Activated naive CD4-positive, alpha-beta T cell treated with anti-CD3 and anti-CD28 coated beads, Interleukin-2, amount 50 U/mL, for 16 hours (primary cell): ENCODE results near the gene ZNF367.

Experiments used
- DNase-seq: peaks from one replicate; pipeline ENCODE4 v3.0.0-alpha.2; 2020

The ZNF367 gene

DNA sequence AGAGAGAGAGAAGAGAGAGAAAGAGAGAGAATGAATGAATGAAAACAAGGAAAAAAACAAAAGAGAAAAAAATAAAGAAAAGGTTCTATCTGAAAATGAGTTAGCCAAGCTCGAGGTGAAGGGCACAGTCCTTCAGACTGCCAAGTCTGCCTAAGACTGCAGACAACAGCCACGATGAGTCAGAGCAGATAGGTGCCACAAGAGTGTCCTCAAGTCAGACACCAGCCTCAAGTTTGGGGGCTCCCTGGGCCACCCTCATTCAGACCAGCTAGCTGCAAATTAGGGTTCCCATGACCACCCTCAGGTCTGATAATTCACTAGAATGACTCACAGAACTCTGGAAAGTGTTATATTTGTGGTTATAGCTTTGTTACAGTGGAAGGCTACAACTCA lies 17.9 kb upstream of the ZNF367 start:
- no peak for DNase-seq

DNA sequence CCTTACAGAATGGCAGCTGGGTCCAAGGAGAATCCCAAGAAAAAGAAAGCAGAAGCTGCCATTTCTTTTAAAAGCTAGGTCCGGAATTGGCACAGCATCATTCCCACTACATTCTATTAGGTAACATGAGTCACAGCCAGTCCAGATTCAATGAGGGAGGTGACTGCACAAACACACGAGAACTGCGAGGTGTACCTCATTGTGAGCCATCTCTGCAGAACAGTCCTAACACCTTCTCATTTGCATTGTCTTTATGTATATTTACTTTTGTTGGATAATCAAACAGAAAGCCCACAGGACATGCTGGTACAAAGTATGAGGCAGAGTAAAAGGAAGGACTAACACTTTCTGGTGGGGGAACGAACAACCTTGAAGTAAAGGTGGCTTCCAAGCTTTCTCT lies 17.2 kb upstream of the ZNF367 start:
- DNase-seq = no peak

DNA sequence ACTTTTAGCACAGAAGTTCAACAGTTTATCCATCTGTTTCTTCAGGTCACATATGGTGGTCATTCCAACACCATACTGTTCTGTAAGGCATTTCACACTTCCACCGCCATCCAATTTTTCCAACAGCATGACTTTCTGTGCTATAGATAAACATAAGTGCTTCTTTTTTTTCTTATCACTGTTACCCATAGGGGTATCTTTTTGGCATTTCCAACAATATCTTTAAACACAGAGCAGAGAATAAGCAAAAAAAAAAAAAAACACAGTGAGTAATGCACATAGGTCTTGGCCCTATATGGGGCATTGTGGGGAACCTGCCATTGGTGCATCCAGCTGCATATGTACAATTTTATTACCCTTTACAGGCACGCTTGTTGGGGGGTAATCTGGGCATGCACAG lies 12.2 kb upstream of the ZNF367 start:
- DNase-seq = no peak

DNA sequence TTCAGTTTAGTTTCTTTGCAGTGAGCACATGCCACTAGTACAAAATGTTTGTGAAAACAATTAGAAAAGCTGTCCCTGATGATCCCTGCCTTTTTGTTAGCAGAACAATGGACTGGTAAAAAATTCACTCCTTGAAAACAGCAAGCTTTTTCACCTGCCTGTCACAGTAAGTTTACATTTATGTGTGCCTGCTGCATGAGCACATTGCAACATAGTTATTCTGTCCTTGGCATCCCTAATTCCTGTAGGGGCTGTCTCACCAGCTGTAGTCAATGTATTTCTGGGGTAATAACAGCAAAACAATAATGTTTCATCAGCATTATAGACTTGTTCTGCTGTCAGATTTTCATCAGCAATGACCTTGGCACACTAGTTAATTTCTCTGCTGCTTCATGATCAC lies 11.6 kb upstream of the ZNF367 start:
- DNase-seq = no peak

DNA sequence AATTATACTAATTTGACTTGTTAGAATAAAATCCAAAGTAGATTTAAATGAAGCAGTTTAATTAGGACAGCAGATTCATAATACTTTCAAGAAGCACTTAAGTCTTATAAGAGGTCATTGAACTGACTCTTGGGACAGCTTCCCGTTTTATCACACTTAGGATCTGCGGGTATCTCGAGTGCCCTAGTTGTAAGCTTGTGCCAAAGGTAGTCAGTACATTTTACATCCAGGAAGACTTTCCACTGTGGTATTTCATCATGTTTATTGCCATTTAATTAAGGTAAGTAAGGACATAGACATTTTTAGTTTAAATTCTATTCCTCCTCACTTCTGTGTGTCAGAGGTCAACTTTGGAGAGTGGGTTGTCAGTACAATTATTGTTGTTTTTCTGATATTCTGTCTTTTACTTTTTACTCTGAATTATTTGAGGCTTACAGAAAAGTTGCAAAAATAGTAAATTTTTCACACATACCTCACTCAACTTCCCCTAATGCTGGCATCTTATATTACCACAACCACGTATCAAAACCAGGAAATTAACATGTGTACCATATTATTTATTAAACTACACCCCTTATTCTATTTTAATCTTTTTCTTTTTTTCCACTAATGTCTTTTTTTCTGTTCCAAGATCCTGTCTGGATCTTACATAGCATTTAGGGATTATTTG lies 7.5 kb upstream of the ZNF367 start:
- DNase-seq = no peak

DNA sequence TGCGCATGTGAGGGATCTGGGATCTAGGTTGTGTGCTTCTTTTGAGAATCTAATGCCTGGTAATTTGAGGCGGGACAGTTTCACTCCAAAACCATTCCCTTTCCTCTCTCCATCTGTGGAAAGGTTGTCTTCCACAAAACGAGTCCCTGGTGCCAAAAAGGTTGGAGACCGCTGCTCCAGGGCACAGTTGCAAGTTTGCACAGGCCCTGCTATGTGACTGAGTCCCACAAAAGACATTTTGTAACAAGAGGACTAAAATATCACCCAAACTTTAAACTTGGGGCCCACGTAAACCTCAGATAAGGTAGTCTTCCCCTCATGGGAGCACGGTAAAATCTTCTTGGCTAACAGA lies 5.8 kb upstream of the ZNF367 start:
- no peak for DNase-seq

DNA sequence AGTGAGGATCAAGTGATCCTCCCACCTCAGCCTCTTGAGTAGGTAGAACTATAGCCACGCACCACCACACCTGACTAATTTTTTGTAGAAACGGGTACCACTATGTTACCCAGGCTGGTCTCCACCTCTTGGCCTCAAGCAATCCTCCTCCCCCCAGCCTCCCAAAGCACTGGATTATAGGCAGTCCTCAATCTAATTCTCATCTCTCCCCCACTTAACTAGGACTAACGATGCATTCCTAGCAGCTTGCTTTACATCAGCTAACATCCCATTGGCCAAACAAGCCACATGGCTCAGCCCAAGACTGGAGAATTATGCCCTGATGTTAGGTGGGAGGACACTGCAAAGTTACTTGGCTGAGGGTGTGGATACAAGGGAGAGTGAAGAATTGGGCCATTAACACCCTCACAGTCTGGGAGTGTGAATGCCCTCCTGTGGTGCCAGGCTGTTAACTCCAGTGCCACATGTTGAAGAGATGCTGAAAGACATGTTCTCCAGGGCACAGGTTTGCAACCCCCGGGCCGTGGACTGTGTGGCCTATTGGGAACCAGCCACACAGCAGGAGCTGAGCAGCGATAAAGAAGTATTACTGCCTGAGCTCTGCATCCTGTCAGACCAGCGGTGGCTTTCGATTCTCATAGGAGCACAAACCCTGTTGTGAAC lies 5.3 kb upstream of the ZNF367 start:
- no peak for DNase-seq

DNA sequence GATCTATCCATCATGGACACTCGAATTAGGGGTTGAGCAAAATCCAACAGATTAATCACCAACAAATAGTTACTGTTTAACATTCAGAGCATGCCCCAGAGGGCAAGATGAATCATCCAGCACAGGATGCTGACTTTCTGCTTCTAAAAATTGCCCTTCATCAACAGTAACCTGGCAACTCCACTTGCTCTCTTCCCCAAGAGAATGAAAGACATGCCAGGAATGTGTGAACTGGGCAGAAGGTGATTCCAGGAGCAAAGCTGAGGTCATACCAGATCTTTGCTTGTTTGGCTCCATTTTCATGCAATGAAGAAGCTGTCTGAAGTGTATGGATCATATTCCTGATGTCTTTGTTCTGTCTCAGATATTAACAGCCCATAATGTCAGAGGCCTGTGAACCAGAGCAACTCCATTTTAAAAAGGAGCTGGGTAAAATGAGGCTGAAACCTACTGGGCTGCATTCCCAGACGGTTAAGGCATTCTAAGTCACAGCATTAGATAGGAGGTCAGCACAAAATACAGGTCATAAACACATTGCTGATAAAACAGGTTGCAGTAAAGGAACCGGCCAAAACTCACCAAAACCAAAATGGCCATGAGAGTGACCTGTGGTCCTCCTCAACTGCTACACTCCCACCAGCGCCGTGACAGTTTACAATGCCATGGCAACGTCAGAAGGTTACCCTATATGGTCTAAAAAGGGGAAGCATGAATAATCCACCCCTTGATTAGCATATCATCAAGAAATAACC lies 2.5 kb upstream of the ZNF367 start:
- peak; percentile 15 for DNase-seq

DNA sequence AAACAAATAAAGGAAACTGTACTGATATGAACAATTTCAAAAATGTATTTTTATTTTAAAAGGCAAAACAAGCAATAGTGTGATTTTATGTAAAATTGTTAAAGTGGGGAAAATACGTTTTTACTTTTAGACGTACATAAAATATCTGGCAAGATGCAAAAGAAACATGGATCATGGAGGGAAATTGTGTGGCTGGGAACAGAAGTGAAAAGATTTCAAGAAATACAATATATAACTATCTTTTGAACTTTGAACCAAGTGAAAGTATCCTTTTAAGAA lies 1.5 kb upstream of the ZNF367 start:
- no peak for DNase-seq

DNA sequence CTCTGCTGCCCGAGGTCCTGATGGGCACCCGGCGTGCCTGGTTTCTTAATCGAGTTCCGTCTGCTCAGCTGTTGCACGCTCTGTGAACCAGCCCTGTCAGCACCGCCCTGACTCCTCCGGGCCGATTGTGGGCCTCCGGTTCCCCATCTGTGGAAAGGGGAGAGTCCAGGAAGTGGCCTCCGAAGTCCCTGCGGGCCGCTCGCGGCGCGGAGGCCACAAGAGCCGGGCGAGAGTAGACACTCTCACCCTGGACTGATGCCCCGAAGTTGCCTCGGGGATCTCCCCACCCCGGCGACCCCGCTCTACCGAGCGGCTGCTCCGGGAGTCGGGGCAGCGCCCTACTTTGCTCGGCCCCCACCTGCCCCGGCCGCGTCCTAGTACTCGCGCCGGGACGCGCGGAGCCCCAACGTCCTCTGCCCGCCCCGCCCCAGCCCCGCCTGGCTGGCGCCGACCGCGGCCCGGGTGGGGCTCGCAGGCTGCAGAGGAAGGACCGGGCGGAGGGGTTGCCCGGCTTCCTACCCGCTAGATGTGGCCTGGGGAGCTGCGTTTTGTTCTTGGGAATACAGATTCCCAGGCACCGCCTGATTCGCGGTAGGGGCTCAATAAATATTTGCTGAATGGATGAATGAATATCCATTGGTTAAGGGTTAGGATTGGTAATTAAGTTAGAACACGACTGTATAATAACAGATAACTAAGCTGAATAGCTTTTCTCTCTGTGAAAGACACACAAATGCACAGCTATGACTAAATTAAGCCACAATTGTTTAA lies 935 bp upstream of the ZNF367 start:
- peak; percentile 25 for DNase-seq

DNA sequence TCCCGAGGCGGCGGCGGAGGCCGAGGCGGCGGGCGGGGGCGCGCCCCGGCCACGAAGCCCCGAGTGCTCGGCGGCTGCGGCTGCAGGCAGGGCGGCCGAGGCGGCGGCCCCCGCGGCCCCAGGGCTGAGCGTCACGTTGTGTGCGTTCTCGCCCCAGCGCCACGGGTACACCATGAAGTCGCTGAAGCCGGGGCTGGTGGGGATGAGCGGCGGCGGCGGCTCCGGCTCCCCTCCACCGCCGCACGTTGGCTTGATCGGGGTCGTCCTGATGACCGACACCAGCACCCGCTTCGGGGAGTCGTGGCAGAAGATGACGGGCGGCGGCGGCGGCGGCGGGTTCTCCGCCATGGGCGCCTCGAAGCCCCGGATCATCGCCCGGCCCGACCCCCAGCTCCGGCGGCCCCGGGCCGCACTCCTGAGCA lies 498 bp downstream of the ZNF367 start:
- no peak for DNase-seq

DNA sequence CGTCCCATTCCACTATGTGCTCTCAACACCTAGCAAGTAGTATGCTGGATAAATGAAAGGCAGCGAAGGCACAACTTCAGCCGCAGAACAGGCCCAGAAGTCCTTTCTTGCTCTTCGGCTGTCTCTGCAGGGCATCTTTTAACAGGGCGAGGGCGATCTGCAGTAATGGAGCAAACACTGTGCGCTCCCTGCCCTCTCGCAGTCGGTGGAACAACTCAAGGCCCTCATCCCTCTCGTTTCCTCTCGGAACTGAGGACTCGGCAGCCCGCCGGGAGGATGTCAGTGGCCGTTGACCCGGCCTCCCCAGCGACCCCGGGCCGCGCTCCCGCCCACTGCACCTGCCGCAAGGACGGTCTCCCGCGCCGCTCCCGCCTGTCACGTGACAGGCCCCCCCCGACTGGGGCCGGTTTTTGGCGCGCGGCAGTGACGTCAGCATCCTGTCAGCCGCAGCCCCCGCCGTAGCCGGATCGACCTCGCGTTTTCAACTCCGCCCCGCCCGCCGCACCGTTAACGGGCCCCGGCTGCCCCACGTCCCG lies 1.1 kb downstream of the ZNF367 start:
- peak; percentile 92 for DNase-seq

DNA sequence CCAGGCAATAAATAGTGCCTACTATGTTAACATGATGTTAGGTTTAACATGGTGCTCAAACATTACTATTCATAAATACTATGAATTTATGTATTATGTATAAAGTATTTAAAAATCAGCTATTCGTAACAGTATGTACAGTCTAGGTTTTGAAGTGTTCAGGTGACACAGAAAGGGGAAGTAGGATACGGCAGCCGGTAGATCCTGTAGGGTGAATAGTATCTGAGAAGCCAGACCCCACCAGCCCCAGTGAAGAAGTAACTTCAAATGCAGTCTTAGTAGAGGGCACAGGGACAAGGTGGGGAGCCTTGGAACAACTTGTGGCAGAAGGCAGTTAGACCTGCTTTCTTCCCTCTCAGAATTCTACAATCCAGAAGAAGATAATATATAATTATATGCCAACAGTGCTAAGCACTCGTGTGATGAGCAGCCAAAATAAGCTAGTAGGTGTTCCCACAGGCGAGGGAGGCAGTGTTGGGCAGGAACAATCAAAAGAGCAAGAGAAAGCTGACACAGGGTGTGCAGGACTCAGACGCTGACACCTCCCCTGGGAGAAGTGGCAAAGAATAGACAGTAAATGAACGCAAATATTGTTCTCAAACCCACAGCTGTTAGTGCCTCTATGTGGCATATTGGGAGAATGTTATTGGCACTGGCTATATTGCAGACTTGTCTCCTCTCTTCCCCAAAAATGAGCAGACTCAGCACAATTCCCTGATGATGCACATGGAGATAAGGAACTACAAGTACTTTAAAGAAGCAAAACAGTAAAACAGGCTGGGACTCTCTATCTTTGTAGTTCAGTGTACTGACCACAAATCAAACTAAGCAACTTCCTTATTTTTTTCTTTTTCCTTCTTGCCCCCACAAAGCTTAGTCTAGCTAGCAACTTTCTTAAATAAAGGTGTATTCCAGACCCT lies 4.6 kb downstream of the ZNF367 start:
- no peak for DNase-seq

DNA sequence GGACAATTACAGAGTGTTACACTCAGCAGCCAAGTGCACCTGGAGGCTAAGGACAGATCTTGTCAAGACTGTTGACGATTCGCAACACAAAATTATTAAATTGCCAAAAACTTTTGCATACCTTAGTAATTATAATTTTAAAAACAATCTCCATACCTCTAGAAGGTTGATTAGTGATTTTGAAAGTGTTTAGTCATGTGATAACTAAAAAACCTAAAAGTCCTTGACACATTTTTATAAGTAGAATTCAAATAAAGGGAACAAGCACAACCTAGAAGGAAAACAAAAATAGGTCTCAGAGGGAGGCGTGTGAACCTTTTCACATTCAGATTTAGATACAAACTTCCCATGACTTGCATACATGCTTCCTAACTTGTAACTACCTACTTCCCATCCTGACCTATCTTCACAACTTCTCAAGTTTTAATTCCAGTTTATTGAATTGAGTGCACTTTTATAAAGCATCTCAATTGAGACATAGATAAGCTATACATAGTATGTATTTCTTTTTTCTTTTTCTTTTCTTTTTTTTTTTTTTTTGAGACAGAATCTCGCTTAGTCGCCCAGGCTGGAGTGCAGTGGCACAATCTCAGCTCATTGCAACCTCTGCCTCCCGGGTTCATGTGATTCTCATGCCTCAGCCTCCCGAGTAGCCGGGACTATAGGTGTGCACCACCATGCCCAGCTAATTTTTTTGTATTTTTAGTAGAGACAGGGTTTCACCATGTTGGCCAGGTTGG lies 5.8 kb downstream of the ZNF367 start:
- DNase-seq = no peak

DNA sequence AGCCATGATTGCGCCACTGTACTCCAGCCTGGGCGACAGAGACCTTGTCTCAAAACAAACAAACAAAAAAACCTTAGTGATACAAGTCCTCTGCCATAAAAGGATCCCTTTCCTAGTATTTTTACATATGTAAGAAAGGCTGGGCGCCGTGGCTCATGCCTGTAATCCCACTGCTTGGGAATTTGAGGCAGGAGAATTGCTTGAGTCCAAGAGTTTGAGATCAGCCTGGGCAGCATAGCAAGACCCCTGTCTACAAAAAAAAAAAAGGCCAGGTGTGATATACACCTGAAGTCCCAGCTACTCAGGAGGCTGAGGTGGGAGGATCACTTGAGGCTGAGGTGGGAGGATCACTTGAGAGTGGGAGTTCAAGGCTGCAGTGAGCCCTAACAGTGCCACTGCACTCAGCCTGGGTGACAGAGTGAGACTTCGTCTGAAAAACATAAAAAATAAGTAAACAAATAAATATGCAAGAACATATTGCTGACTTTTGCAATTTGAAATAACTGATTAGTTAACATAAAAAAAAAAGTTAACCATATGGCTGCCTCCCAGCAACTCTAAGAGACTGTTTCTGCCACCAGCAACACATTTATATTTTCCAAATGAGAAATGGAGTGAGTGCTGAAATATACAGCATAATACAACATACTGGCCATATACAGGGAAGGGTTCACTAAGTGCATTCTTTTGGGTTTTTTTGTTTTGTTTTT lies 6.9 kb downstream of the ZNF367 start:
- no peak for DNase-seq

DNA sequence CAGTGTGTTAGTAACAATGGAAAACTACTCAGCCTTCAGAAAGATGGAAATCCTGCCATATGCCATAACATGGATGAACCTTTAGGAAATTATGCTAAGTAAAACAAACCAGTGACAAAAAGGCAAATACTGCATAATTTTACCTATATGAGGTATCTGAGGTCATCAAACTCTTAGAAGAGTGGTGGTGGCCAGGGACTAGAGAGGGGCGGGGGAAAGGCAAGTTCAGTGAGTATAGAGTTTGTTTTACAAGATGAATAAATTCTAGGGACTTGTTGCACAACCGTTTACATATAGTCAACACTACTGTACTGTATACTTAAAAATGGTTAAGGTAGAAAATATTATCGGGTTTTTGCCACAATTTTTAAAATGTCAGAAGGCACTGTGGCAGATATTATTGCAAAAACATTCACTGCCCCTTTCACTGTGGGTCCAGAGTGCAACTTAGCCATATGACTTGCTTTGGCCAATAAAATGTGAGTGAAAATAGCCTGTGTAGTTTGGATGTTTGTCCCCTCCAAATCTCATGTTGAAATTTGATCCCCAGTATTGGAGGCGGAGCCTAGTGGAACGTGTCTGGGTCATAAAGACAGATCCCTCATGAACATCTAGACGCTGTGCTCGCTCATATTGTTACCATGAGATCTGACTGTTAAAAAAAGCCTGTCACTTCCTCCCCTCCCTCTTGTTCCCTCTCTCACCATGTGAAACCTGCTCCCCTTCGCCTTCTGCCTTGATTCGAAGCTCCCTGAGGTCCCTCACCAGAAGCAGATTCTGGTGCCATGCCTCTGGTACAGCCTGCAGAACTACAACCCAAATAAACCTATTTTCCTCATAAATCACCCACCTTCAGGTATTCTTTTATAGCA lies 9.5 kb downstream of the ZNF367 start:
- DNase-seq = no peak

DNA sequence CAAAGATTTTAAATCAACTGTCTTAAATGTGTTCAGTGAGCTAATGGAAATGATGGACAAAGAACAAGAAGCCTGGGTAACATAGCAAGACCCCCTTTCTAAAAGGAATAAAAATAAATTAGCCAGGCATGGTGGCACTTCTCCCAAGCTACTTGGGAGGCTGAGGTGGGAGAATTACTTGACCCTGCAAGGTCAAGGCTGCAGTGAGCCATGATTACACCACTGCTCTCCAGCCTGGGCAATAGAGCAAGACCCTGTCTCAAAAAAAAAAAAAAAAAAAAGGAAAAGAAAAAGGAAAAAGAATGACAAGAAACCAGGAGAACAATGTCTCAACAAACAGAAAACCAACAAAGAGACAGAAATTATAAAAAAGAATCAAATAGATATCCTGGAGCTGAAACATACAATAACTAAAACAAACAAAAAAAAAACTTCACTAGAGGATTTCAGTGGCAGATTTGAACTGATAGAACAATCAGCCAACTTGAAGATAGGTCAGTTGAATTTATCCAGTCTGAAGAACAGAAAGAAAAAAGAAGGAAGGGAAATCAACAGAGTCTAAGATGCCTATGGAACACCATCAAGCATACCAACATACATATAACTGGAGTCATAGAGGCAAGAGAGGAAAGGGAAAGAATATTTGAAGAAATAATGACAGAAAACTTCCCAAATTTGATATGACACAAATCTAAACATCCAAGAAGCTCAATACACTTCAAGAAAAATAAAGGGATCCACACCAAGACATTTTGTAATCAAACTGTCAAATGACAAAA lies 17.8 kb downstream of the ZNF367 start:
- DNase-seq = no peak

DNA sequence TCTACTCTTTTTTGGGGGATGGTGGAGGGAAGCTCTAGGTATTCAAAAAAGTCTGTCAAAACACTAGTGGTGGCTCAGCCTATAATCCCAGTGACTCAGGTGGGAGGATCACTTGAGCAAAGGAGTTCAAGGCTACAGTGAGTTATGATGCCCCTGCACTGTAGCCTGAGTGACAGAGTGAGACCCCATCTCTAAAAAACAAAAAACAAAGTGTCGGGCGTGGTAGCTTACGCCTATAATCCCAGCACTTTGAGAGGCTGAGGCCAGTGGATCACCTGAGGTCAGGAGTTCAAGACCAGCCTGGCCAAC lies 18.9 kb downstream of the ZNF367 start:
- no peak for DNase-seq

DNA sequence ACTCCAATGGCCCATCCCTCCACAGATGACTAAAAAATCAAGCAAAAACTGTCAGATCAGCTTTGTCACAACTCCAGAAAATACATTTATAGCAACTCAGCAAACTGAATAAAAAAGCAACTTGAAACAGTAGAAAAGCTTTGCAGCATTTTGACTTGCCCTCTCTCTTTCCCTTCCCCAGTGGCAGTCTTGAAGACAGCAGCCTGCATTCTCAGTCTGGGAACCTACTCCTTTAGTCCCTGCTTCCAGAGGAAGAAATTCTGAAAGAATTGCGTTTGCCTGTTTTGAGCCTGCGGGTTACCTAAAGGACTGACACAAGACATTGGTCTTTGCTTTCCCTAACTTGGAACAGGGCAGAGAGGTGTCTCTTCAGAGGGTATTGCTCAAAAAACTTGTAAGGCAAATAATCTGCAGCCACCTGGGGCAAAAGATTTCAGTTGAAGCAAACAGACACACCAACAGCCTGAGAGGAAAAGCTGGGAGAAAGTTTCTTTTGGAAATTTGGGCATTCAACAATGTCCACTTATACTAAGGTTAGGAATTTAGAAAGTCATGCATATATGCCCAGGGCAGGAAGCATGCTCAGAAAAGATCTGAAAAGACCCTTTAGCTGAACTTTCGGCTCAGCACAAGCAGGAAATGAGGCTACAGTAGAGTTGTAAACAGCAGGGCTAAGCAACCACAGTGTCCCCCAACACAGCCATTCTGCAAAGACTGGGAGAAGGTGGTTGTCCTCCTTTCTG lies 19.4 kb downstream of the ZNF367 start:
- no peak for DNase-seq
